Retinal pigment epithelial cell (primary cell): Measurements from ENCODE around the gene COMP.

Experiments used
- DNase-seq: peaks from one replicate; pipeline ENCODE4 v3.0.0-alpha.2; 2010; ENCODE audit warnings: low read depth
- H3K4me3 ChIP-seq: 2 replicates; pipeline ENCODE4 v1.5.1; 2011; ENCODE audit warnings: mild to moderate bottlenecking, low read length, control low read depth, moderate library complexity
- TF ChIP-seq, protein P1 (sequence below): conservative IDR thresholded peaks from 2 replicates; pipeline ENCODE4 v1.5.1; 2011; ENCODE audit warnings: low read depth, low read length, control low read depth, inconsistent platforms

Gene COMP

GRCh38 chr19:18743784-18744418, 47.2 kb downstream of the COMP start:
- TF ChIP-seq, protein P1, sequence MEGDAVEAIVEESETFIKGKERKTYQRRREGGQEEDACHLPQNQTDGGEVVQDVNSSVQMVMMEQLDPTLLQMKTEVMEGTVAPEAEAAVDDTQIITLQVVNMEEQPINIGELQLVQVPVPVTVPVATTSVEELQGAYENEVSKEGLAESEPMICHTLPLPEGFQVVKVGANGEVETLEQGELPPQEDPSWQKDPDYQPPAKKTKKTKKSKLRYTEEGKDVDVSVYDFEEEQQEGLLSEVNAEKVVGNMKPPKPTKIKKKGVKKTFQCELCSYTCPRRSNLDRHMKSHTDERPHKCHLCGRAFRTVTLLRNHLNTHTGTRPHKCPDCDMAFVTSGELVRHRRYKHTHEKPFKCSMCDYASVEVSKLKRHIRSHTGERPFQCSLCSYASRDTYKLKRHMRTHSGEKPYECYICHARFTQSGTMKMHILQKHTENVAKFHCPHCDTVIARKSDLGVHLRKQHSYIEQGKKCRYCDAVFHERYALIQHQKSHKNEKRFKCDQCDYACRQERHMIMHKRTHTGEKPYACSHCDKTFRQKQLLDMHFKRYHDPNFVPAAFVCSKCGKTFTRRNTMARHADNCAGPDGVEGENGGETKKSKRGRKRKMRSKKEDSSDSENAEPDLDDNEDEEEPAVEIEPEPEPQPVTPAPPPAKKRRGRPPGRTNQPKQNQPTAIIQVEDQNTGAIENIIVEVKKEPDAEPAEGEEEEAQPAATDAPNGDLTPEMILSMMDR: no peak
- no peak overlapping the region for H3K4me3 ChIP-seq
- DNase-seq: no peak

DNA sequence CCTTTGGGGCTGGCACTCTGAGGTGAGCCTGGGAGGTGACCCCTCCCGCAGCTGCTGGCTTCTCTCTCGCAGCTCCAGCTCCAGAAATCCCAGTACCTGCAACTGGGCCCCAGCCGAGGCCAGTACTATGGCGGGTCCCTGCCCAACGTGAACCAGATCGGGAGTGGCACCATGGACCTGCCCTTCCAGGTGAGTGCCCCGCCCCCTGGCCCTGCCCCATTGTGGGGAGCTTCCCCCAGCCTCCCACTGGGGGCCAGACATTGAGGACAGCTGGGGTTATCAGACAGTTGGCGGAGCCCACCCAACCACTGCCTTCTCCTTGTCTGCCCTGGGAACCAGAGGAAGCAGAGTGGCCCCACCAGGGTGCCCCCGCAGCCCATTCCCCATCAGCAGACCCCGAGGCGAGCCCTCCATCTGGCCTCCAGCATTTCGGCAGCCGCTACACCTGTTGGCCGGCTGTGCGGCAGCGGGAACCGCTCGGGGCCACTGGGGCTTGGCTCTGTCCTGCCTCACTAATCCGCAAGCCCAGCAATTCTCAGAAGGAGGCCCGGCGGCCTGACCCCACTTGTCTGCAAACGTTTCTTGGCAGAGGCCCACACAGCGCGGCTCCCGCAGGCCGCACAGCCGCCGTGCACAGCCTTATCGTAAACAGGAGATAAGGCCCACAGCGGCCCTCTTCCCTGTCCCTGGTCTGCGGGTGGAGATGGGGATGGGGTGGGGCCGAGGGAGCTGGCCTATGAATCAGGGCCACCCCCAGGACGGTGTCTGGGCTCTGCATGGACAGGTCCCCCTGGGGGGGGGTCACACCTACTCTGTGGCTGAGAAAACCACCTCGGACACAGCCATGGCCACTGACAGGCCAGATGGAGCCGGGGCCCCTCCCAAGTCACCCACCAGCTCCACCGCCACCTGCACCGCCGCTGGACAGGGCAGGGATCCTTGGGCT, 48.0 kb downstream of the COMP start:
- TF ChIP-seq, protein P1: no peak
- peak; percentile 58 for DNase-seq
- H3K4me3 ChIP-seq: no peak overlapping the region

GRCh38 chr19:18742324-18742723, 48.8 kb downstream of the COMP start:
- TF ChIP-seq, protein P1: no peak
- DNase-seq: no peak
- no peak overlapping the region for H3K4me3 ChIP-seq

GRCh38 chr19:18741124-18742121, 49.7 kb downstream of the COMP start:
- TF ChIP-seq, protein P1: no peak
- no peak overlapping the region for H3K4me3 ChIP-seq
- DNase-seq: no peak

GRCh38 chr19:18738961-18739690, 52.0 kb downstream of the COMP start:
- TF ChIP-seq, protein P1: no peak
- no peak overlapping the region for H3K4me3 ChIP-seq
- no peak for DNase-seq

- DNase-seq: no peak
- no peak overlapping the region for H3K4me3 ChIP-seq
- TF ChIP-seq, protein P1: no peak
Measured at GRCh38 chr19:18737954-18738351, 53.2 kb downstream of the COMP start.
